D721Med (cell line): ENCODE measurements around the gene TTC33.

Source experiments
- DNase-seq: peaks from one replicate; pipeline ENCODE4 v3.0.0; 2011; ENCODE audit warnings: low spot score; ENCODE audit not compliant: insufficient read length
- FAIRE-seq: peaks from 2 replicates; lab custom pipeline; 2011; peaks lifted over from hg19 to GRCh38; lab: Jason Lieb, UNC
- TF ChIP-seq, protein P1 (sequence below): IDR thresholded peaks from 2 replicates; pipeline ENCODE4 v1.5.1; 2012; ENCODE audit warnings: mild to moderate bottlenecking, control low read depth; ENCODE audit not compliant: insufficient read depth; ENCODE audit errors: missing control alignments

The TTC33 gene

DNA sequence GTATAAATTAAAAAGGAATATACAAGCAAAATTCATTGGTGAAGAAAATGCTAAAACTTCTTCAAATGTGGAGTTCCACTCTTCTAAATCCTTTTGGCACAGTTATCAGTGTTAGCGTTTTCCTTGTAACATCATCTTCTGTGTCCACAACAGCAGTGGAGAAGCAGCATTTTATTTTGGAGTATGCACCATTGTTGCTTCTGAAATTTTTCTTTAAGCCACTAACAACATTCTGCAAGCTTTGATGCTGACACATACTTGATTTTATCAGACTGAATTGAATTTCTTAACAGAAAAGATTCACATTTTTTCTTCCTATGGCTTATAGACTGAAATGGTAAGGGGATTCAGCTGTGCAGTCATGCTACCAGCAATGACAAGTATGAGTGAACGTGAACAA is 136.8 kb downstream of the TTC33 start:
- FAIRE-seq (no peak), DNase-seq (no peak)
- TF ChIP-seq, protein P1, sequence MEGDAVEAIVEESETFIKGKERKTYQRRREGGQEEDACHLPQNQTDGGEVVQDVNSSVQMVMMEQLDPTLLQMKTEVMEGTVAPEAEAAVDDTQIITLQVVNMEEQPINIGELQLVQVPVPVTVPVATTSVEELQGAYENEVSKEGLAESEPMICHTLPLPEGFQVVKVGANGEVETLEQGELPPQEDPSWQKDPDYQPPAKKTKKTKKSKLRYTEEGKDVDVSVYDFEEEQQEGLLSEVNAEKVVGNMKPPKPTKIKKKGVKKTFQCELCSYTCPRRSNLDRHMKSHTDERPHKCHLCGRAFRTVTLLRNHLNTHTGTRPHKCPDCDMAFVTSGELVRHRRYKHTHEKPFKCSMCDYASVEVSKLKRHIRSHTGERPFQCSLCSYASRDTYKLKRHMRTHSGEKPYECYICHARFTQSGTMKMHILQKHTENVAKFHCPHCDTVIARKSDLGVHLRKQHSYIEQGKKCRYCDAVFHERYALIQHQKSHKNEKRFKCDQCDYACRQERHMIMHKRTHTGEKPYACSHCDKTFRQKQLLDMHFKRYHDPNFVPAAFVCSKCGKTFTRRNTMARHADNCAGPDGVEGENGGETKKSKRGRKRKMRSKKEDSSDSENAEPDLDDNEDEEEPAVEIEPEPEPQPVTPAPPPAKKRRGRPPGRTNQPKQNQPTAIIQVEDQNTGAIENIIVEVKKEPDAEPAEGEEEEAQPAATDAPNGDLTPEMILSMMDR = no peak

DNA sequence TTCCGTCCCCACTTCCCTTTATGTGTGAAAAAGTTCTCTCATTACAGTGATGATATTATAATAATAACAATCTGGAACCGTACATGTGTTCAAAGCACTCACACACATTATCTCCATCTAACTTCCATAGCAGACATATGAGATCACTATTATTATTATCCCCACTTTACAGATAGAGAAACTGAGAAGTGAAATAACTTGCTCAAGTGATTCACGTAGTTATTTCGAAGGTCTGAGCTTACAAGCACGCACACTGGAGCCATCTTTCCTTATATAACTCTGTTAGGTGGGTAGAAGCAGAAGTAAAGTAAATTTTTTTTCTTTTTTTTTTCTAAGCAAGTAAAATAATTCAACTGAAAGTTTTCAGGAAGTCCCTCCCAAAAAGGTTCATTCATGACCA is 139.0 kb downstream of the TTC33 start:
- TF ChIP-seq, protein P1 = no peak
- FAIRE-seq (no peak), DNase-seq (no peak)

DNA sequence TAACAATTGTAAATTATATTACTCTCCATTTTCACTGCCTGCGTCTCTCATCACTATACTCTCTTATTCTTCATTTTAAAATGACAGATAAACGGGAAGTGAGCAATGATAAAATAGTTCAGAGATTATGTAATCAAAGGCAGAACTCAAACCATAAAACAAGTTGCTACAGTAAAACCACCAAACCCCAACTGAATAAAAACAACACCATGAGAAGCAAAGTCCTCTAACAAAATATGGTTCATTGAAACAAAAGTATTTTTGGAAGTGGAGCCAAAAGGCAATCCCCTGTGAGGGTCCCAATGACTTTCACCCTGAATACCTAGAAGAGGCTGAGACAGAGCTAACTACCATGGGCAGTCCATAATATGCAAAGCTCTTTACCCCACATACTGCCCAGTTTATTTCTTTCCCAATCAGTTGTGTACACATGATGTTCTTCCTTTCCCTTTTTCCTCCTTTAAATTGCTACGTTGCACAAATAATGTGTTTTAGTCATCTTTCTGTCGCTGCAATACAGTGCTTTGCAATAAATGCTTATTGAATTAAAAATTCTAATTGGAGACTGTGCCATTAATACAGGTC is 140.1 kb downstream of the TTC33 start:
- DNase-seq (no peak), FAIRE-seq (no peak)
- TF ChIP-seq, protein P1 = no peak

DNA sequence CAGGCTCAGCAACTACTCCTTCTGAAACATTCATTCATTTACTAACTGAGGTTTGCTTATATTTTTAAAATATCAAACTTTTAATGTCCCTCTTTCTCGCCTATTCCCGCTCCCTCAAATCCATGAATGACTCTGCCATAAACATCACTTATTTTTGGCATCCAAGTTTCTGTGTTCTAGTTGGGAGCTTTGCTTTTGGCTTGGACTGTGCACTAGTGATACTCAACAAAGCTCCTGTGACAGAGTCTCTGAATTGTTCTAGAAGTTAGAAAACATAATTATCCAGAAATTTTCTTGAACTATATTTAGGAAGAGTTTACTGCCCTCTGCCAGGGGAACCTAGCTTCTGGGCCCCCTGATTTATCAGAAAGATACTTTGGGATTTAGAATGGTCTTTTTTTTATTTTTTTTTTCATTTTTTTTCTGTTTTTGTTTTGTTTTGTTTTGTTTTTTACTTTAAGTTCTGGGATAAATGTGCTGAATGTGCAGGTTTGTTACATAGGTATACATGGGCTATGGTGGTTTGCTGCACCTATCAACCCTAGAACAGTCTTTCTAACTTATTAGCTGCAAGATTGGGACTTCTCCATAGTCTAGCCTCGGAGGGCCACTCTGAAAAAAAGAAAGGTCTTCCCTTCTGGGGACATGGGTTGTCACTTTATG is 140.7 kb downstream of the TTC33 start:
- FAIRE-seq (no peak), DNase-seq (no peak)
- TF ChIP-seq, protein P1 = no peak

DNA sequence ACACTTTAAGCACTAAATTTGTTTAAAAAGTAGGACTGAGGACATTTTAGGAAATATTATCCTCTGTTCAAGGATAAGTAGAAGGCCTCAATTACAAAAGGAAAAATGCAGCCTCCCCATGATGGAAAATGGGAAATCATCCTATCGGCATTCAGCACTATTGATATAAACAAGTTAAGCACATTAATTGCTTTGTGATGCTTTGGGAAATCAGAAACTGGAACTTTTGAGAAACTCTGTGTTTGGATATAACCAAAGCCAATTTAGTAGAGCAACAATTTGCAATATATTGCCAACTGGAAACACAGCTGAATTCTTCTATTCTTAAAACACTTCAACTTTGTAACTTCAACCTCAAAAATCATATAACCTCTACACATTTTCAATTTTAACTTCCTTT is 141.3 kb downstream of the TTC33 start:
- FAIRE-seq = no peak
- TF ChIP-seq, protein P1 = no peak

DNA sequence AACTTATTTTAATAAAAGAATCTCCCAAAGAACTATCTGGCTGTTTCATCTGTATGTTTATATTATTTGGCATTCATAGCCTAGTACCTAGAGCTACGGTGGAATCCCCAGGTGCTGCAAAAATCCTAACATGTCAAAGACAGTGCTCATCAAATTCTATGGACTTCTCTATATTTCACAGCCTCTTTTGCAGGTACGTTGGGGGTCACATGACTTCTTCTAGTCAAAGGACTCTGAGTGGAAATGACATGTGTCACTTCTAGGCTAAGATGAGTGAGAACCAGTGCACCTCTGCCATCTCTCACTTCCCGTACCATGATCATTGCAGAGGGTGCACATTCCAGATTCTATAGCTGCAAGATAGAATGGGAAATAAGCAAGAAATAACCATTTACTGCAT is 148.6 kb downstream of the TTC33 start:
- TF ChIP-seq, protein P1 = no peak
- no peak for DNase-seq
- no peak for FAIRE-seq

More for the DNA sequence above, 141.3 kb downstream of the TTC33 start:
- DNase-seq = no peak

DNA sequence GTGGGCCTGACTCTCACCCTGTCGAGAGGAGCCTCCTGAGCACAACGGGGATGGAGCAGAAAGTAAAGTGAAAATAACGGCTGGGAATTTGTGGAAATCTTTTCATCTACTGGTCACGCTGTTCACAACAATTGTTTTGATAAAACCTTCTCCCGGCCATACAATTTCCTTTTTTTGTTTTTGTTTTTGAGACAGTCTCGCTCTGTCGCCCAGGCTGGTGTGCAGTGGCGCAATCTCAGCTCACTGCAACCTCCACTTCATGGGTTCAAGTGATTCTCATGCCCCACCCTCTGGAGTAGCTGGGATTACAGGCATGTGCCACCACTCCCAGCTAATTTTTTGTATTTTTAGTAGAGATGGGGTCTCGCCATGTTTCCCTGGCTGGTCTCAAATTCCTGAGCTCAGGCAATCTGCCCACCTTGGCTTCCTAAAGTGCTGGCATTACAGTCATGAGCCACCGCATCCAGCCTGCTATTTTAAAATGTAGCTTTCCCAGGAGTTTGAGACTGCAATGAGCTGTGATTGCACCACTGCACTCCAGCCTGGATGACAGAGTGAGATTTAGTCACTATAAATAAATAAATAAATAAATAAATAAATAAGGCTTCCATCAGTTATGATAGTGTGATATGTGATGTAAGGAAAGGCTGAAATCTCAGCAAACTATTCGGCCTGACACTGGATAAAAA is 149.5 kb downstream of the TTC33 start:
- TF ChIP-seq, protein P1 = no peak
- FAIRE-seq = no peak
- DNase-seq = no peak
